NCI-H2227 (cell line): ENCODE results near the gene NCOR2.
"Not testable (repeated sequence)": the region's sequence is repeated elsewhere in the genome, so short reads cannot be mapped to it uniquely, and the experiment has no call there.

ENCODE experiments used
- DNase-seq: peaks from one replicate; lab custom pipeline; 2025; ENCODE audit not compliant: unreplicated experiment; lab: John Stamatoyannopoulos, UW

Gene NCOR2

GRCh38 chr12:124601706-124602105, 34.3 kb upstream of the NCOR2 start:
- no peak for DNase-seq

GRCh38 chr12:124599074-124599999, 31.9 kb upstream of the NCOR2 start:
- DNase-seq = no peak

- DNase-seq = no peak
These were observed 29.6 kb upstream of the NCOR2 start for GRCh38 chr12:124597041-124597440.

- DNase-seq = no peak
These were observed 28.0 kb upstream of the NCOR2 start for GRCh38 chr12:124595444-124595843.

DNA sequence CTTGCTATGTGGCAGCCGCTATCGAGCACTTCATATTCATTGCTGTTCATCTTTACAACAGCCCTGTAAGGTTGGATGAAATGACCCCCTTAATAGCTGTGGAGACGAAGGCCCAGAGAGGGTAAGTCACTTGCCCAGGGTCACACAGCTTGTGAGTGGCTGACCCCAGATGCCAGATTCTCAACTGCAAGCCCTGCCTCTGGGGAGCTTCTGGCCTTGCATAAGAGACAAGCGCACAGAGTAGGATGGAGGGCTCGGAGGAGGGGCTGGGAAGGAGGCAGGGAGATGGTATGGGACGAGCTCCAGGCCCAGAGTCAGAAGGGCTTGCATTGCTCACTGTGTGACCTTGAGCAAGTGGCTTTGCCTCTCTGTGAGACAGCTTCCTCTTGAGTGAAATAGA, 27.4 kb upstream of the NCOR2 start:
- DNase-seq = no peak

DNA sequence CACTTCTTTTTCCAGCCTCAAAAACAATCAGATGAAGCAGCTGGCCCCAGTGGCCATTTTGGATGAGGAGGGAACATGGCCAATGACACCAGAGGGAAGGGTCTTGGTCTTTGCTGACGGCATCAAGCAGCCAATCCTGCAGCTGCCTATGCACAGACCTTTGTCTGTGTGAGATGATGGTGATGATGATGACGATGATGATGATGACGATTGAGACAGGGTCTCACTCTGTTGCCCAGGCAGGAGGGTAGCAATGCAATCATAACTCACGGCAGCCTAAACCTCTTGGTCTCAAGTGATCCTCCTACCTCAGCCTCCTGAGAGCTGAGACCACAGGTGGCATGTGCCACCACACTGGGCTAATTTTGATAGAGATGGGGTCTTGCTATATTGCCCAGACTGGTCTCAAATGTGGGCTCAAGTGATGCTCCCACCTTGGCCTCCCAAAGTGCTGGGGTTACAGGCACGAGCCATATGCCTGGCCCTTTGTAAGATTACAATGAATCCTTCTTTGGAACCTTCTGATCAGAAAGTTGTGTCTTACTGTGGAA, 26.5 kb upstream of the NCOR2 start:
- DNase-seq = no peak

- DNase-seq = no peak
These were observed 25.8 kb upstream of the NCOR2 start for GRCh38 chr12:124593176-124593575.

- DNase-seq = no peak
These were observed 25.2 kb upstream of the NCOR2 start for GRCh38 chr12:124592481-124593160.

DNA sequence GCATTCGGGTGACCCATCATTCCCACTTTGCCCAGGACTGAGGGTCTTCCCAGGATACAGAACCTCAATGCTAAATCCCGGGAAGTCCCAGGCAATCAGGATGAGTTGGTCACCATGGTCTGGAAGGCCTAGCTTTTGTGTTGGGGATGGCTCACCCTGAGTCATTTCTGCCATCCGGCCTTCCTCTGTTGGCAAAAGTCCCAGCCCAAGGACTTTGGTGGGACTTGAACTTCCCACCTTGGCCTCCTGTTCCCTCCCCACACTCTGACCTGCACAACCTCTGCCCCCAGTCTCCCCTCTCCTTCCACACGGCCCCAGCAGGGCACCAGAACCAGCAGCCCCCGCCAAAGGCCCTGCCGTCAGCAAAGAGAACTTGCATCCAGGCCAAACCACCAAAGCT, 24.6 kb upstream of the NCOR2 start:
- DNase-seq = no peak

DNA sequence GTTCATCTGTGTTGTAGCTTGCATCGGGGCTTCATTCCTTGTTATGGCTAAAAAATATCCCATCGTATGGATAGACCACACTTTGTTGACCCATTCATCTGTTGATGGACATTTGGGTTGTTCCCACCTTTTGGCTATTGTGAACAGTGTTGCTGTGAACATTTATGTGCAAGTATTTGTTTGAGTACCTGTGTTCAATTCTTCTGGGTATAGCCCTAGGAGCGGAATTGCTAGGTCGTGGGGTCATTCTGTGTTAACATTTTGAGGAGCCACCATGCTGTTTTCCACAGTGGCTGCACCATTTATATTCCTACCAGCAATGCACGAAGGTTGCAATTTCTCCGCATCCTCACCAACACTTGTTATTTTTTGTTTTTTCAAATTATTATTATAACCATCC, 23.0 kb upstream of the NCOR2 start:
- DNase-seq = no peak

DNA sequence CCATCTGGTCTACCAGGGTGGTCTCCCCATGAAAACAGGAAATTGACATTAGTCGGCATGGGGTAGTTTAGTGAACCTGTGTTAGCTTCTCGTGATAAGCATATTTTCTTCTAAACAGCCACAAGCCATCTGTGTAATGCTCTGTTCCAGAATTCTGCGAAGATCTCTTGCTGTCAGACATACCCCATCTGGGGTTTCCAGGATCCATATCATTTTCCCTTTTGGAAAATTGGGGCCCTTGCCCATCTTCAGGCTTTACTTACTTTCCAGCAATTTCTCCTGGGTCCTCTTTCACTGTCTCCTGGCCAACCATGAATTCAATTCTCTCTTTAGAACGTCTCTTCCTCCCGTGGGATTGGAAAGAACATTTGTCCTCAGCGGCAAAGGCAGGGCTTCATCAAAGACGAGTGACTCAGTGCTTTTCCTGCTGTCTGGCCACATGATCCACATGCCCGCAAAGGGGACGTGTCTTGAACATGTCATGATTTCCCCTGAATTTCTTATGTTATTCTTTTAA, 21.4 kb upstream of the NCOR2 start:
- DNase-seq = no peak

DNA sequence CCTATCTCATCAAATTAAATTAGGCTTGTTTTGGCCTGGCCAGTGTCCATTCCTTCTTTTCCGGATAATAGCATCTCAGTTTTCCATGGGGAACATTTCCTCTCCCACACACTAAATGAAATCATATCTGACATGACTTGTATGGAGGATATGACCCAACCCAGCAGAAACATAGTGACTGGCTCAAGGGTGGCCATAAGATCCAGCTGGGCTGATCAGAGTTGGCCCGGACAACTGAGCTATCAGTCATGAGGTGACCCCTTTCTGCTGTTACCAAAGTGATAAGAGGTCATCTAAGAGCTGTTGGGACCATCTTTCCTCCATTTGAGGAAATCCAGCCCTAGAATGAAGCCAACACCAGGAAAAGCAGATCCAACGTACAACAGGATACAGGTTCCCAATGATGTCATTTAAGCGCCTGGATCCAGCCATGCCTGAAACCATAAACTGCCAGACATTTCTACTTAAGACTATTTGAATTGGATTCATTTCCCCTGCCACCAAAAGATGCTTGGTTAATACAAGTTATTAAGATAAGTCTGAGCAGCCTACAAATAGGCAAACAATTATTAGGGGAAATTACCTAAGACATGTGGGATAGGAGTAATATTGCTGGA, 20.7 kb upstream of the NCOR2 start:
- DNase-seq = no peak

GRCh38 chr12:124586756-124587155, 19.3 kb upstream of the NCOR2 start:
- no peak for DNase-seq

GRCh38 chr12:124584494-124584893, 17.1 kb upstream of the NCOR2 start:
- DNase-seq = not testable (repeated sequence)

GRCh38 chr12:124583854-124584253, 16.4 kb upstream of the NCOR2 start:
- DNase-seq = no peak

DNA sequence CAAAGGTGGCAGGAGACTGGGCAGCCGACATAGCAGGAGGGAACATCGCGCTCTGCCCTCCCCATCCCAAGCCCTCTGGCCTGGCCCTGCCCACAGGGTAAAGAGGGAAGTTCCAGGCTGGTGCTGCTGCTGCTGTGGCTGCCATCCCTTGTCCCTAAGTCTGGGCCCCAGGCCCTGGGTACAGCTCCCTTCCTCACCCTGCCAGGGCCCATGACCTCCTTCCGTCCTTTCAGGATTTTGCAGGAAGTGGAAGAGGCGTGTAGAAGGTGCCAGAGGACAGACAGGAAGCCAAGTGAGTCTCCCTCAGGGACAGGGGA, 14.7 kb upstream of the NCOR2 start:
- DNase-seq = no peak

GRCh38 chr12:124581307-124582107, 14.1 kb upstream of the NCOR2 start:
- no peak for DNase-seq

DNA sequence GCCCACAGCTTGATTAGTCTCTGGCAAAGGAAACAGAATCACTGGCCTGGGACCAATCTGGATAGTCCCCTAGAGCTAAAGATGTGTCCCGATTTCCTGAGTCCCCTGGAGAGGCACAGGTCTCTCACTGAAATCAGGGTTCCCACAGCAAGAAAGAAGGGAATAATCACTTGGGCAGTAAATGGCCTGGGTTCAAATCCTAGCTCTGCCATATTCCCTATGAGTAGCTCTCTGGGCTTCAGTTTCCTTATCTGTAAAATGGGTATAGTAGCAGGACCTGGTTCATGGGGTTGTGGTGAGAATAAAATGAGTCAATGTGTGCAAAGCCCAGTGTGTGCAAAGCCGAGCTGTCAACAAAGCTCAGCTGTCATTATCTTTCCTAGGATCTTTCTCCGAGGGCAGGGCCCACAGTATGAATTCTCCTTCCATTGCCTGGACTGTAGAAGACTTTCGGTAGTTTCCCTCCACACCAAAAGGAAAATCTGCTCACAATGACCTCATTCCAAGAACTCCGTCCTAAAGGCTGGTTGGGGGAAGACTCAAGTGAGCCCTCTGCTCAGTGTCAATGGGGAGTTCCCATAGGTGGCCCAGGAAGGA, 12.6 kb upstream of the NCOR2 start:
- DNase-seq = no peak

GRCh38 chr12:124578854-124579253, 11.4 kb upstream of the NCOR2 start:
- no peak for DNase-seq

DNA sequence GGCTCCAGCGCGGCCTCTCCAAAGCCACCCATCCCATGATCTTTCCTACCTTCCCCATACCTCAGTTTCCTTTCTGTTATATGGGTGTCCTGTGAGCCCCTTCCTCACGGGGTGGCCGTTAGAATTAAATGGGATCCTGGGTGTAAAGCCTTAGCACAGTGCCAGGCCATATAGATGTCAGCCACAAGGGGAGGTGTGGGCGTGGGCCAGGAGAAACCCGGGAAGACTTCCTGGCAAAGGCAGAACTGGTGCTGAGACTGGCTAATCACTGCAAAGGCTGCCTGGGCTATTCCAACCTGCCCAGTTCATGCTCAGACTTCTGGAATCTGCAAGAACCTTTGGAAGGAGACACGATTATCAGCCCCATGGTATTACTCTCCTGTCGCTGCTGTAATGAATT, 11.0 kb upstream of the NCOR2 start:
- DNase-seq = no peak
